A673 (cell line): ENCODE measurements around the gene TBC1D24.

Experiments used
- CTCF ChIP-seq: fragments of 300-800, 200-600 bp; sonication (generic); conservative IDR thresholded peaks from 2 replicates; pipeline ENCODE4 v1.5.1; 2017; ENCODE audit warnings: low read depth, mild to moderate bottlenecking, antibody characterized with exemption, low read length, moderate library complexity, mixed read lengths
- EZH2 ChIP-seq: fragments of 200-600 bp; sonication (generic); IDR thresholded peaks from 2 replicates; pipeline ENCODE4 v1.6.1; 2017; ENCODE audit warnings: borderline replicate concordance, low read depth, mild to moderate bottlenecking, mixed read lengths, antibody characterized with exemption, low read length; ENCODE audit not compliant: poor library complexity, severe bottlenecking

GRCh38 chr16:2427526-2427925 is 47.4 kb upstream of the TBC1D24 start:
- TF ChIP-seq CTCF (no peak), EZH2 (no peak)
